Fibroblast of lung (primary cell): ENCODE measurements around the gene CNTNAP5. TPM values are rescaled to one million over a fixed set of nuclear protein-coding genes. Genes with fewer than 3 reads are reported as not detected.

ENCODE experiments used
- DNase-seq, 2 donors: peaks; one replicate each; pipeline versions ENCODE4 v3.0.0 to v3.0.0-alpha.2; 2010; ENCODE audit warnings: low read depth in 2 of 2
- H2AFZ ChIP-seq: 2 replicates; pipeline ENCODE4 v1.5.1; 2012; ENCODE audit warnings: low read length, control low read depth, inconsistent platforms
- H3K27ac ChIP-seq: 2 replicates; pipeline ENCODE4 v1.5.1; 2011; ENCODE audit warnings: low read length, control low read depth; ENCODE audit not compliant: insufficient read depth
- H3K27me3 ChIP-seq: 2 replicates; pipeline ENCODE4 v1.5.1; 2011; ENCODE audit warnings: mild to moderate bottlenecking, low read length; ENCODE audit not compliant: control insufficient read depth, insufficient read depth
- H3K36me3 ChIP-seq: 2 replicates; pipeline ENCODE4 v1.5.1; 2011; ENCODE audit warnings: low read length; ENCODE audit not compliant: control insufficient read depth, insufficient read depth
- H3K4me1 ChIP-seq: 2 replicates; pipeline ENCODE4 v1.5.1; 2011; ENCODE audit warnings: low read length; ENCODE audit not compliant: control insufficient read depth, insufficient read depth; ENCODE audit errors: extremely low read depth
- H3K4me2 ChIP-seq: 2 replicates; pipeline ENCODE4 v1.5.1; 2011; ENCODE audit warnings: low read length, control low read depth; ENCODE audit not compliant: insufficient read depth; ENCODE audit errors: extremely low read depth
- H3K4me3 ChIP-seq, 4 experiments: fragments of 200-600 bp in 1 of 4; sonication (generic) in 1 of 4; replicated peaks in 1 of 4; 2 replicates each; pipeline ENCODE4 v1.5.1; 2011 to 2016; ENCODE audit warnings: low read length in 4 of 4, low read depth in 3 of 4, mild to moderate bottlenecking in 3 of 4, control low read depth in 2 of 4, inconsistent platforms in 1 of 4, mixed read lengths in 1 of 4; ENCODE audit not compliant: insufficient read depth in 1 of 4; ENCODE audit errors: control extremely low read depth in 1 of 4
- H3K79me2 ChIP-seq: 2 replicates; pipeline ENCODE4 v1.5.1; 2012; ENCODE audit warnings: mild to moderate bottlenecking, low read length, inconsistent platforms; ENCODE audit not compliant: control insufficient read depth, insufficient read depth
- H3K9ac ChIP-seq: 2 replicates; pipeline ENCODE4 v1.5.1; 2011; ENCODE audit warnings: mild to moderate bottlenecking, low read length, control low read depth; ENCODE audit not compliant: insufficient read depth
- H3K9me3 ChIP-seq: 2 replicates; pipeline ENCODE4 v1.5.1; 2012; ENCODE audit warnings: low read depth, low read length; ENCODE audit not compliant: control insufficient read depth, insufficient read depth
- H4K20me1 ChIP-seq: 2 replicates; pipeline ENCODE4 v1.5.1; 2011; ENCODE audit warnings: low read length; ENCODE audit not compliant: control insufficient read depth, insufficient read depth; ENCODE audit errors: extremely low read depth
- EZH2 ChIP-seq: IDR thresholded peaks from 2 replicates; pipeline ENCODE4 v1.5.1; 2012; ENCODE audit warnings: low read length, control low read depth, mild to moderate bottlenecking; ENCODE audit errors: missing control alignments
- polyA plus RNA-seq, 2 donors: library from polyadenylated mRNA; depleted of rRNA in 1 of 2; stranded (reverse) in 1 of 2; unstranded in 1 of 2; fragments of >200 nt; gene quantifications; 2 replicates each; pipeline ENCODE4 v1.2.1, GENCODE V29; 2011 to 2012; ENCODE audit warnings: missing spikeins in 1 of 2
- total RNA-seq: library from RNA; depleted of rRNA; stranded (reverse); fragments of >200 nt; gene quantifications from 2 replicates; pipeline ENCODE4 v1.2.1, GENCODE V29; 2014
- TF ChIP-seq, protein P1 (sequence below), 2 donors: IDR thresholded peaks in 1 of 2; conservative IDR thresholded peaks in 1 of 2; 1 replicate in 1 of 2; 2 replicates in 1 of 2; pipeline ENCODE4 v1.5.1; 2011 to 2012; ENCODE audit warnings: low read length in 2 of 2, control low read depth in 1 of 2, inconsistent platforms in 1 of 2, low read depth in 1 of 2, mild to moderate bottlenecking in 1 of 2

CNTNAP5 gene
- total and polyA plus RNA-seq, 2 donors (not counting 1 experiment from before 2014, with no cell fraction given): not detected

DNA sequence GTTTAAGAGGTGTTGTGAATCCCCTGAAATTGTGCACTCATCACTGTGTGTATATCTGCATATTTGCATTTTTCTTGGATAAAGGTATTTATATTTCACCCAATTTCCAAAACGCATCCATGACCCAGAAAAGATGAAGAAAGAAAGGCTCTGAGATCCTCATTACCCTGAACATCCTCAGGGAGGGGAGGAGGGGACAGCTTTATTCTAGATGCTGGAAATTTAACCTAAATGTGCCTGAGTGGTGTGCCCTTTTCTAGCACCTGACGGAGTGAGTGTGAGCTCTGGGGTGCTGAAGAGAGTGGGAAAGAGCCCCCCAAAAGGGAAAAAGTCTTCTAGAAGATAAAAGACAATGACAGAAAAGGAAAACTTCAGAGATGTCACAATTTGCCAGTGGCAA is 20.8 kb downstream of the CNTNAP5 start:
- no peak overlapping the region for H3K9ac ChIP-seq
- no peaks in the 10 kb centered on the region for H3K4me1 ChIP-seq
- H4K20me1 ChIP-seq: no peaks in the 10 kb centered on the region
- no peaks in the 10 kb centered on the region for H3K9me3 ChIP-seq
- TF ChIP-seq, protein P1, sequence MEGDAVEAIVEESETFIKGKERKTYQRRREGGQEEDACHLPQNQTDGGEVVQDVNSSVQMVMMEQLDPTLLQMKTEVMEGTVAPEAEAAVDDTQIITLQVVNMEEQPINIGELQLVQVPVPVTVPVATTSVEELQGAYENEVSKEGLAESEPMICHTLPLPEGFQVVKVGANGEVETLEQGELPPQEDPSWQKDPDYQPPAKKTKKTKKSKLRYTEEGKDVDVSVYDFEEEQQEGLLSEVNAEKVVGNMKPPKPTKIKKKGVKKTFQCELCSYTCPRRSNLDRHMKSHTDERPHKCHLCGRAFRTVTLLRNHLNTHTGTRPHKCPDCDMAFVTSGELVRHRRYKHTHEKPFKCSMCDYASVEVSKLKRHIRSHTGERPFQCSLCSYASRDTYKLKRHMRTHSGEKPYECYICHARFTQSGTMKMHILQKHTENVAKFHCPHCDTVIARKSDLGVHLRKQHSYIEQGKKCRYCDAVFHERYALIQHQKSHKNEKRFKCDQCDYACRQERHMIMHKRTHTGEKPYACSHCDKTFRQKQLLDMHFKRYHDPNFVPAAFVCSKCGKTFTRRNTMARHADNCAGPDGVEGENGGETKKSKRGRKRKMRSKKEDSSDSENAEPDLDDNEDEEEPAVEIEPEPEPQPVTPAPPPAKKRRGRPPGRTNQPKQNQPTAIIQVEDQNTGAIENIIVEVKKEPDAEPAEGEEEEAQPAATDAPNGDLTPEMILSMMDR (conservative IDR thresholded peaks at IDR 0.05 in 1 of 2, IDR thresholded peaks at IDR 0.05 in 1 of 2; ENCODE audit: low read depth in 1 of 2, low read length in 2 of 2): no peak
- no peak for TF ChIP-seq EZH2
- H3K4me2 ChIP-seq: no peak overlapping the region
- H3K27me3 ChIP-seq: no peaks in the 10 kb centered on the region
- no peaks in the 10 kb centered on the region for H3K79me2 ChIP-seq
- H3K27ac ChIP-seq: no peak overlapping the region
- no peak for DNase-seq
- H3K36me3 ChIP-seq: no peaks in the 10 kb centered on the region
- no peak overlapping the region for H2AFZ ChIP-seq
- H3K4me3 ChIP-seq: no peak overlapping the region

DNA sequence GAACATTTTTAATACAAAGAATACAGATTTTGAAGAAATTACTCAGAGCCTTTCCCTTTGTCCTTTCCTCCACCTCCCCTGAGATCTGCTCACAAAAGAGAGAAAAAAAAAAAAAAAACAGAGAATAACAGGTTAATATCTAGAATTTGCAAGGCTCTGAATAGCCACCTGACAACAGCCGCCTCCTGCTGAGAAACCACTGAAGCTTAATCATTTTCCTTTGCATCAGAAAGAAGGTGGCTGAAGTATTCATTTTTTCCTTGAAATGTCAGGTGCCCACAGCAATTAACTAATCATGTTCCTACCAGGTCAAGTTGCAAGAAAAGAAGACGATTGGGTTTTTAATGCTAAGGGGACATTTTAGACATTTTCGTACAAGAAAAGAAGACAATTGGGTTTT is 21.2 kb downstream of the CNTNAP5 start:
- H3K27ac ChIP-seq: no peak overlapping the region
- no peak for DNase-seq

DNA sequence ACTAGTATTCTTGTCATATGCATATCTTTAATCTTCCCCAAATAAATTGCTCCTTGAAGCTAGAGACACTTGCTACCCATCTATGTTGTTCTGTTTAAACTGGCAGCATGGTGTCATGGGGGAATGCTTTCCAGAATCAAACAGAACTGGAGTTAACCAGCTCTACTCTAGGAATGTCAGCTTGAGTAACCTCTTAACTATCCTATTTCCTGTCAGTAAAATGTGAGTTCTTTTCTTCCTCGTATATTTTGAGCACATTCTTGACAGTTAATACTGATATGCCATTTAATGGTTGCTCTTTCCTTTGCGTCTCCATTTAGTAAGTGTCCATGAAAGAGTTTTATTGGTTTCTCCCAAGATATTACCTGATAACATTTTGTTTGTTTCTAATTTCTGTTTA is 23.0 kb downstream of the CNTNAP5 start:
- no peaks in the 10 kb centered on the region for H3K79me2 ChIP-seq
- H3K9ac ChIP-seq: no peak overlapping the region
- H3K4me2 ChIP-seq: no peak overlapping the region
- H3K27ac ChIP-seq: no peak overlapping the region
- no peak overlapping the region for H3K4me3 ChIP-seq
- H3K4me1 ChIP-seq: no peaks in the 10 kb centered on the region
- H3K36me3 ChIP-seq: no peaks in the 10 kb centered on the region
- H3K27me3 ChIP-seq: no peaks in the 10 kb centered on the region
- no peaks in the 10 kb centered on the region for H3K9me3 ChIP-seq
- TF ChIP-seq, protein P1 (conservative IDR thresholded peaks at IDR 0.05 in 1 of 2, IDR thresholded peaks at IDR 0.05 in 1 of 2; ENCODE audit: low read depth in 1 of 2, low read length in 2 of 2): no peak
- TF ChIP-seq EZH2: no peak
- H4K20me1 ChIP-seq: no peaks in the 10 kb centered on the region
- H2AFZ ChIP-seq: no peak overlapping the region
- no peak for DNase-seq

More for the DNA sequence above, 21.2 kb downstream of the CNTNAP5 start:
- no peaks in the 10 kb centered on the region for H3K36me3 ChIP-seq
- H3K4me2 ChIP-seq: no peak overlapping the region
- no peaks in the 10 kb centered on the region for H3K4me1 ChIP-seq
- no peak overlapping the region for H3K9ac ChIP-seq
- no peak for TF ChIP-seq EZH2
- TF ChIP-seq, protein P1 (conservative IDR thresholded peaks at IDR 0.05 in 1 of 2, IDR thresholded peaks at IDR 0.05 in 1 of 2; ENCODE audit: low read depth in 1 of 2, low read length in 2 of 2): no peak
- no peaks in the 10 kb centered on the region for H3K9me3 ChIP-seq
- no peaks in the 10 kb centered on the region for H3K79me2 ChIP-seq
- no peak overlapping the region for H2AFZ ChIP-seq
- no peaks in the 10 kb centered on the region for H3K27me3 ChIP-seq
- no peaks in the 10 kb centered on the region for H4K20me1 ChIP-seq
- H3K4me3 ChIP-seq: no peak overlapping the region
